Astrocyte of the spinal cord (primary cell): Measurements from ENCODE around the gene ZDHHC17.

Source experiments
- DNase-seq: peaks from one replicate; pipeline ENCODE4 v3.0.0; 2011; ENCODE audit warnings: low read depth, low spot score
- H3K4me3 ChIP-seq: 2 replicates; pipeline ENCODE4 v1.5.1; 2011; ENCODE audit warnings: low read depth, mild to moderate bottlenecking, low read length, moderate library complexity
- in situ Hi-C: cut with HindIII; loops from 2 replicates; pipeline ENCODE4 v1.10.0; 2017; ENCODE audit warnings: low sequenced_read_pairs
- TF ChIP-seq, protein P1 (sequence below): IDR thresholded peaks from 2 replicates; pipeline ENCODE4 v1.5.1; 2012; ENCODE audit warnings: low read depth, mild to moderate bottlenecking, low read length, inconsistent platforms

Gene ZDHHC17

DNA sequence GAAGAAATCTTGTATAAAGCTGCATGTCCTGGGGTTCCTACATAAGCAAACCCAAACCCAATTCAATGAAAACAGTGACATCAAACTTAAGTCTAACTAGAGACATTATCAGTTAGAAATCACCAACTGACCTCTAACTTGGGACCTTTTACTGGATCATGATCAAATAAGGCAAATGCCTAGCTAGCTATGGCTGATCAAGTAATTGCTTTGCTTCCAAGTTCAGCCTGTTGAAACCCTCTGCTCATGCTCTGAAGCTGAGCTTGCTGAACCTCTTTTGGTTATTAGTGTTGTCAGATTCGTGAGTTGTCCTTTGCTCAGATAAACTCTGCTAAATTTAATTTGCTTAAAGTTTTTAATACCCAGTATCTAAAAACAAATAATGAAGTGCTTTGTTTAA lies 28.9 kb downstream of the ZDHHC17 start:
- no peak overlapping the region for H3K4me3 ChIP-seq
- DNase-seq, result no peak
- in situ Hi-C loops, result no loop called here
- TF ChIP-seq, protein P1, sequence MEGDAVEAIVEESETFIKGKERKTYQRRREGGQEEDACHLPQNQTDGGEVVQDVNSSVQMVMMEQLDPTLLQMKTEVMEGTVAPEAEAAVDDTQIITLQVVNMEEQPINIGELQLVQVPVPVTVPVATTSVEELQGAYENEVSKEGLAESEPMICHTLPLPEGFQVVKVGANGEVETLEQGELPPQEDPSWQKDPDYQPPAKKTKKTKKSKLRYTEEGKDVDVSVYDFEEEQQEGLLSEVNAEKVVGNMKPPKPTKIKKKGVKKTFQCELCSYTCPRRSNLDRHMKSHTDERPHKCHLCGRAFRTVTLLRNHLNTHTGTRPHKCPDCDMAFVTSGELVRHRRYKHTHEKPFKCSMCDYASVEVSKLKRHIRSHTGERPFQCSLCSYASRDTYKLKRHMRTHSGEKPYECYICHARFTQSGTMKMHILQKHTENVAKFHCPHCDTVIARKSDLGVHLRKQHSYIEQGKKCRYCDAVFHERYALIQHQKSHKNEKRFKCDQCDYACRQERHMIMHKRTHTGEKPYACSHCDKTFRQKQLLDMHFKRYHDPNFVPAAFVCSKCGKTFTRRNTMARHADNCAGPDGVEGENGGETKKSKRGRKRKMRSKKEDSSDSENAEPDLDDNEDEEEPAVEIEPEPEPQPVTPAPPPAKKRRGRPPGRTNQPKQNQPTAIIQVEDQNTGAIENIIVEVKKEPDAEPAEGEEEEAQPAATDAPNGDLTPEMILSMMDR, result no peak

DNA sequence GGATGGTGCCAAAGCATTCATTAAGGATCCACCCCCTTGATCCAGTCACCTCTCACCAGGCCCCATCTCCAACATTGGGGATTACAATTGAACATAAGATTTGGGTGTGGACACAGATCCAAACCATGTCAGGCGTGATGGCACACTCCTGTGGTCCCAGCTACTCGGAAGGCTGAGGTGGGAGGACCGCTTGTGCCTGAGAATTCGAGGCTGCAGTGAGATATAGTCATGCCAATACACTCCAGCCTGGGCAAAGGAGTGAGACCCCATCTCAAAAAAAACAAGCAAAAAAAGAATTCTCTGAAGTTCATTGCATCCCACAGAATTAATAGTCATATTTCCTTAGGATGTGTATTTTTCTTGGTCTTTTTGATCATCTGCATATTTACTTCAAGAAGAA lies 34.9 kb downstream of the ZDHHC17 start:
- no peak overlapping the region for H3K4me3 ChIP-seq
- TF ChIP-seq, protein P1, result no peak
- in situ Hi-C loops, result no loop called here
- no peak for DNase-seq

DNA sequence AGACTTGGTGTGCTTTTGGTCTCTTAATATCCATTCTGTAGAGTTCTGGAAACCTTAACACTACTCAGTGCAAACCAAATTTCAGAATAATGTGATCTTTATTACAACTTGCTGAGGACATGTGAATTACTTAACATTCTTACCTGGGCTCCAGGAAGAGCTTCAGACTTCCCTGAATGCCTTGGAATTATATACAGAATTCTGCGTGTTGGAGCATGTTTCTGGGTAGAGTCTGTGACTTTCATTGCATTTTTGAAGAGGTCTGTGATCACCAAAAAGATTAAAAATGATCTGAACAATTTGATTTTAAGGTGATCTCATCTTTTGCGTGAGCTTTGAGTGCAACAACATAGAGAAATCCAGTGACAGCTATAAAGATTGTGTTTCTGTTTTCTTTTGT lies 35.4 kb downstream of the ZDHHC17 start:
- TF ChIP-seq, protein P1, result no peak
- in situ Hi-C loops, result no loop called here
- no peak for DNase-seq
- no peak overlapping the region for H3K4me3 ChIP-seq

DNA sequence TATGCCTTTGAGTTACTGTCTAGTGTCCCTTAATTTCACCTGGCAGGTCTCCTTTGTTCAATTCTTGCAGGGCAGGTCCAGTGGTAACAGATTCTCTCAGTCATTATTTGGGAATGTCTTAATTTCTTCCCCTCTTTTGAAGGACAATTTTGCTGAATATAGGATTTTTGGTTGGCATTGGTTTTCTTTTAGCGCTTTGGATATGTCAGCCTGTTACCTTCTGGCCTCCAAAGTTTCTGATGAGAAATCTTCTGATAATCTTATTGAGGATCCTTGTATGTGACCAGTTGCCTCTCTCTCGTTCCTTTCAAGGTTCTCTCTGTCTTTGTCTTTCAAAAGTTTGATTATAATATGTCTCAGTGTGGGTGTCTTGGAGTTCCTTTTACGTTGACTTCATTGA lies 38.1 kb downstream of the ZDHHC17 start:
- in situ Hi-C loops, result no loop called here
- no peak for DNase-seq
- TF ChIP-seq, protein P1, result no peak
- no peak overlapping the region for H3K4me3 ChIP-seq

DNA sequence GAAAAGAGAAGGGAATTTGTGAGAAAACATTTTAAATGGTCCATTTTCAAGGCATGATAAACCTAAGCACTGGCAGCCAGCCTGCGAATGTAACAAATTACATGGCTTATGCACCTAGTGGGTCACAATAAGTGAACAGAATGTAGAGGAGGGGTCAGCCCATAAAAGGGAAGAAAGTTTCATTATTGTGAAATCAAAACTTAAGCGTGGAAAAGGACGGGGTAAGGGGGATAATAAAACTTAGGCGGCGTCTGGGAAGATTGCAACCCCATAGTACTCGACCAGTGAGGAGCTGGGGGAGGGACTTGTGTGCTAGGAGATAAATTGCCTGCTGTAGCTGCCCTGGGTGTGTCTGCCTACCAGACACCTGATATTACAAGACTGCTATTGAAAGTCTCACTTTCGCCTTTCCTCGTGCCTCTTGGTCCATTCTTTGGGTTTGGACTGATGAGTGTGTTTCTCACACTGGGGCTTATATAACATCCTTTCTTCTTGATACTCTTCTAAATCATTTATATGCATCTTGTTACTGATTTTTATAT lies 40.6 kb downstream of the ZDHHC17 start:
- no peak overlapping the region for H3K4me3 ChIP-seq
- in situ Hi-C loops, result no loop called here
- DNase-seq, result no peak
- TF ChIP-seq, protein P1, result no peak

DNA sequence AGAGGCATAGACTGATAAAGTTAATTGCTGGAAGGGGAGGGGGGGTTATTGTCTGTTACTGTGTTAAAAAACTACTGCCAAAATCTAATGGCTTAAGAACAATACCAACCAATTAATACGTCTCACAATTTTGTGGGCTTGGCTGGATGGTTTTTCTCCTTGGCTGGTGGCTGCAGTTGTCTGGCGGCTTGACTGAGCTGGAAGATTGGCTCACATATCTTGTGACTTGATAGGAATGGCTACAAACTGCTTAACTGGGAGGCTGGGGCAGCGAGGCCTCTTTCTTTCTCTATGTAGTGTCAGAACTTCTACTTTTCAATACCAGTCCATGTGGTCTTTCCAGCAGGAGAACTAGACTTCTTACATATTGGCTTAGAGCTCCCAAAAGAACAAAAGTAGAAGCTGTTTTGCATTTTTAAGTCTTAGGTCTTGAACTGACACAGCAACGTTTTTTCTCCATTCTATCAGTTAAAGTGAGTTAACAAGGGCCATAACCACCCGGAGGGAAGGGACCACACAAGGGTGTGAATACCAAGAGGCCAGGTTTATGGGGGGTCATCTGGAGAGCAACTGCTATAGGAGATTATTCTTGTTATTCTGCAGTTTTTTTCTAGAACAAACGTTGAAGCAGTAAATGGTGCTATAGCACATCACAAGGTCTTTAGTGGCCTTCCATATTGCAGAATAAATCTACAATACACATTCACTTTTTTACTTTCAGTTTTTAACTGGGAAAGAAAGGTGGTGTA lies 46.9 kb downstream of the ZDHHC17 start:
- in situ Hi-C loops, result no loop called here
- no peak overlapping the region for H3K4me3 ChIP-seq
- TF ChIP-seq, protein P1, result no peak
- no peak for DNase-seq
